ENCODE data around the gene MDK. TPM values are rescaled to one million over a fixed set of nuclear protein-coding genes. Genes with fewer than 3 reads are reported as not detected.

MDK gene
- total and polyA plus RNA-seq, 2 of the 4 experiments (the other 2 are of a cell fraction): 25.8 to 377 TPM

GRCh38 chr11:46383974-46384701 lies 2.7 kb downstream of the MDK start (continued):
- TF ChIP-seq ELK1 (IDR thresholded peaks at IDR 0.05; ENCODE audit: borderline replicate concordance, low read depth, low read length): no peak

GRCh38 chr11:46385169-46386004 lies 3.9 kb downstream of the MDK start:
- H3K79me1 ChIP-seq (ENCODE audit: low read depth in 1 of 2, low read length in 2 of 2): peaks cover 0 to 11% of the 10 kb centered on the region in 2 experiments; a peak in 2 of 4 replicates
- no peak overlapping the region for H4K91ac ChIP-seq (ENCODE audit: insufficient read depth, low read depth, low read length)
- CTCF ChIA-PET: no interaction called here
- no peak overlapping the region for H2AK9ac ChIP-seq (replicated peaks; ENCODE audit: low read depth, low read length, poor library complexity)
- H3K9ac ChIP-seq (ENCODE audit: low read depth, low read length): no peak overlapping the region
- DNase-seq: no peak
- no peak overlapping the region for H3K27ac ChIP-seq (ENCODE audit: insufficient read depth, low read length)
- no peak overlapping the region for H2BK15ac ChIP-seq (ENCODE audit: low read depth, low read length)
- no peak overlapping the region for H2AK5ac ChIP-seq (ENCODE audit: low read depth, low read length)
- H3K4me3 ChIP-seq (ENCODE audit: insufficient read depth, low read depth, low read length): no peak overlapping the region
- H3K27me3 ChIP-seq (ENCODE audit: control insufficient read depth, insufficient read depth, low read length): peaks cover 26% of the 10 kb centered on the region
- H2AFZ ChIP-seq (replicated peaks; ENCODE audit: low read length, poor library complexity): no peak overlapping the region
- ATAC-seq (ENCODE audit: low read depth): no peak
- no peak overlapping the region for H3K14ac ChIP-seq (replicated peaks; ENCODE audit: low read depth, low read length)
- POLR2A ChIA-PET (ENCODE audit: unreplicated experiment): no interaction called here
- no peaks in the 10 kb centered on the region for H3K9me3 ChIP-seq (ENCODE audit: control insufficient read depth, insufficient read depth, low read length)
- H3K9me1 ChIP-seq (ENCODE audit: insufficient read depth, low read length): 0 out of 2 replicates have a peak, but pooled peaks cover 5% of the 10 kb centered on the region
- no peak overlapping the region for H2BK120ac ChIP-seq (ENCODE audit: low read depth, low read length)
- H3K18ac ChIP-seq (ENCODE audit: low read depth, low read length): no peak overlapping the region
- no peak overlapping the region for H3K56ac ChIP-seq (ENCODE audit: extremely low read depth, insufficient read depth, low read length)
- H2BK20ac ChIP-seq (ENCODE audit: low read depth, low read length): no peak overlapping the region
- intact Hi-C loops (cut with micrococcal nuclease): loop anchor here (10.0 kb wide), 1 partner anchor 299 kb away; no protein-coding TSS in a partner anchor
- H3K23ac ChIP-seq (ENCODE audit: low read depth, low read length): no peak overlapping the region
- dilution Hi-C loops (cut with HindIII; ENCODE audit: low sequenced_read_pairs, unreplicated experiment): no loop called here
- no peak for TF ChIP-seq RFX5 (IDR thresholded peaks at IDR 0.05; ENCODE audit: low read depth, low read length)
- no peak overlapping the region for H4K5ac ChIP-seq (ENCODE audit: low read depth, low read length)
- peaks cover 15% of the 10 kb centered on the region for H3K4me1 ChIP-seq (ENCODE audit: control insufficient read depth, insufficient read depth, low read length)
- in situ Hi-C loops (cut with MboI; ENCODE audit: low sequenced_read_pairs): no loop called here
- peaks cover 10% of the 10 kb centered on the region for H4K20me1 ChIP-seq (ENCODE audit: insufficient read depth, low read length)
- H2BK5ac ChIP-seq (ENCODE audit: low read depth, low read length, poor library complexity, severe bottlenecking): no peak overlapping the region
- no peaks in the 10 kb centered on the region for H3K36me3 ChIP-seq (ENCODE audit: control insufficient read depth, insufficient read depth, low read length)
- no peak overlapping the region for H3K4me2 ChIP-seq (ENCODE audit: low read depth, low read length)
- BruUV-seq (replicated peaks): no TSS peak
- H4K8ac ChIP-seq (ENCODE audit: low read depth in 2 of 2, low read length in 2 of 2): no peak overlapping the region
- H3K4ac ChIP-seq (ENCODE audit: low read depth, low read length): no peak overlapping the region
- 95% methylated on average over 36 of the region's 47 CpGs; no CpG with 5 or more reads in 1 of the 2 experiments for WGBS, 2 experiments (ENCODE audit: extremely low coverage in 2 of 2, insufficient read length in 1 of 2)

Data from IMR-90 (cell line).